AG08396 (cell line): Measurements from ENCODE around the gene SDHAF1.

ENCODE experiments used
- DNase-seq: peaks from one replicate; pipeline ENCODE4 v3.0.0; 2012; ENCODE audit warnings: low spot score, mixed read lengths

The SDHAF1 gene

GRCh38 chr19:35986664-35987570 lies 8.1 kb upstream of the SDHAF1 start:
- DNase-seq = no peak

- no peak for DNase-seq
Measured at GRCh38 chr19:35987571-35987896, 7.5 kb upstream of the SDHAF1 start.

- no peak for DNase-seq
Measured at GRCh38 chr19:35988824-35989223, 6.2 kb upstream of the SDHAF1 start.

GRCh38 chr19:35990156-35990555 lies 4.8 kb upstream of the SDHAF1 start:
- DNase-seq = no peak

GRCh38 chr19:35990771-35991730 lies 3.9 kb upstream of the SDHAF1 start:
- DNase-seq = no peak

- DNase-seq = no peak
Measured at GRCh38 chr19:35991731-35992450, 3.1 kb upstream of the SDHAF1 start.

GRCh38 chr19:35992907-35993765 lies 1.9 kb upstream of the SDHAF1 start:
- DNase-seq = no peak

- DNase-seq = no peak
Measured at GRCh38 chr19:35993923-35994598, 927 bp upstream of the SDHAF1 start.

GRCh38 chr19:35996777-35997176 lies 1.8 kb downstream of the SDHAF1 start:
- no peak for DNase-seq

GRCh38 chr19:36001605-36002004 lies 6.6 kb downstream of the SDHAF1 start:
- no peak for DNase-seq

- no peak for DNase-seq
Measured at GRCh38 chr19:36003284-36003683, 8.3 kb downstream of the SDHAF1 start.

GRCh38 chr19:36006955-36007354 lies 12.0 kb downstream of the SDHAF1 start:
- no peak for DNase-seq

- no peak for DNase-seq
Measured at GRCh38 chr19:36008336-36008978, 13.5 kb downstream of the SDHAF1 start, which contains the start of gene SYNE4. Gene SYNE4 (minus strand): TSS chr19:36008813. CDS start chr19:36008681, 132 bp downstream.

- DNase-seq = peak; percentile 90
Measured at GRCh38 chr19:36009220-36009619, 14.2 kb downstream of the SDHAF1 start.

GRCh38 chr19:36009633-36010379 lies 14.8 kb downstream of the SDHAF1 start:
- DNase-seq = no peak

GRCh38 chr19:36010402-36010801 lies 15.4 kb downstream of the SDHAF1 start:
- no peak for DNase-seq

- no peak for DNase-seq
Measured at GRCh38 chr19:36013280-36014011, 18.5 kb downstream of the SDHAF1 start.
